Keratinocyte (primary cell): ENCODE measurements around the gene TMCO4. TPM values are rescaled to one million over a fixed set of nuclear protein-coding genes. Genes with fewer than 3 reads are reported as not detected.

ENCODE experiments used
- DNase-seq: peaks from one replicate; pipeline ENCODE4 v3.0.0-alpha.2; 2011; ENCODE audit warnings: low read depth, missing footprints, low spot score
- FAIRE-seq: peaks from 2 replicates; lab custom pipeline; 2011; peaks lifted over from hg19 to GRCh38; lab: Jason Lieb, UNC
- H2AFZ ChIP-seq: 2 replicates; pipeline ENCODE4 v1.6.0; 2012; ENCODE audit warnings: low read length, control low read depth, inconsistent platforms; ENCODE audit not compliant: control insufficient read depth
- H3K27ac ChIP-seq: 2 replicates; pipeline ENCODE4 v1.5.1; 2011; ENCODE audit warnings: low read length; ENCODE audit not compliant: control insufficient read depth, insufficient read depth
- H3K27me3 ChIP-seq: 3 replicates; pipeline ENCODE4 v1.6.0; 2011; ENCODE audit warnings: low read length; ENCODE audit not compliant: control insufficient read depth, insufficient read depth; ENCODE audit errors: extremely low read depth
- H3K36me3 ChIP-seq, 2 experiments: 2 replicates in 1 of 2; 3 replicates in 1 of 2; pipeline ENCODE4 v1.5.1; 2011; ENCODE audit warnings: low read length in 2 of 2, mild to moderate bottlenecking in 1 of 2; ENCODE audit not compliant: control insufficient read depth in 2 of 2, insufficient read depth in 2 of 2; ENCODE audit errors: extremely low read depth in 1 of 2
- H3K4me1 ChIP-seq: 3 replicates; pipeline ENCODE4 v1.5.1; 2011; ENCODE audit warnings: low read length; ENCODE audit not compliant: control insufficient read depth, insufficient read depth; ENCODE audit errors: extremely low read depth
- H3K4me2 ChIP-seq: 3 replicates; pipeline ENCODE4 v1.6.0; 2011; ENCODE audit warnings: low read depth, low read length; ENCODE audit not compliant: control insufficient read depth, insufficient read depth; ENCODE audit errors: extremely low read depth
- H3K4me3 ChIP-seq, 3 experiments: fragments of 200-600 bp in 1 of 3; sonication (generic) in 1 of 3; 2 replicates in 2 of 3; 3 replicates in 1 of 3; pipeline ENCODE4 v1.5.1; 2011 to 2016; ENCODE audit warnings: low read length in 3 of 3, mild to moderate bottlenecking in 3 of 3, control low read depth in 2 of 3, inconsistent platforms in 1 of 3, low read depth in 1 of 3, mixed read lengths in 1 of 3, mixed run types in 1 of 3, moderate library complexity in 1 of 3; ENCODE audit not compliant: control insufficient read depth in 2 of 3, insufficient read depth in 2 of 3; ENCODE audit errors: extremely low read depth in 1 of 3
- H3K79me2 ChIP-seq: 2 replicates; pipeline ENCODE4 v1.6.0; 2012; ENCODE audit warnings: low read length; ENCODE audit not compliant: control insufficient read depth, insufficient read depth
- H3K9ac ChIP-seq: 3 replicates; pipeline ENCODE4 v1.6.0; 2011; ENCODE audit warnings: low read length; ENCODE audit not compliant: control insufficient read depth, insufficient read depth; ENCODE audit errors: extremely low read depth
- H3K9me1 ChIP-seq: 3 replicates; pipeline ENCODE4 v1.6.0; 2011; ENCODE audit warnings: low read length; ENCODE audit not compliant: control insufficient read depth, insufficient read depth; ENCODE audit errors: extremely low read depth
- H3K9me3 ChIP-seq: 2 replicates; pipeline ENCODE4 v1.5.1; 2012; ENCODE audit warnings: low read depth, low read length; ENCODE audit not compliant: control insufficient read depth
- H4K20me1 ChIP-seq: 3 replicates; pipeline ENCODE4 v1.6.0; 2011; ENCODE audit warnings: low read length; ENCODE audit not compliant: control insufficient read depth, insufficient read depth; ENCODE audit errors: extremely low read depth
- CTCF ChIP-seq, 3 experiments: IDR thresholded peaks in 1 of 3; conservative IDR thresholded peaks in 1 of 3; optimal IDR thresholded peaks in 1 of 3; 2 replicates in 2 of 3; 3 replicates in 1 of 3; pipeline versions ENCODE3 to v1.5.1; 2011; ENCODE audit warnings: low read length in 3 of 3, mild to moderate bottlenecking in 3 of 3, moderate library complexity in 2 of 3, control low read depth in 1 of 3, inconsistent platforms in 1 of 3; ENCODE audit not compliant: insufficient read depth in 2 of 3; ENCODE audit errors: extremely low read depth in 1 of 3
- EZH2 ChIP-seq: IDR thresholded peaks from one replicate; pipeline ENCODE4 v1.6.1; 2012; ENCODE audit warnings: inconsistent platforms, mild to moderate bottlenecking, low read length, moderate library complexity
- dilution Hi-C: fragments of 300-500 bp; cut with MboI; formaldehyde crosslinking; loops from one replicate; pipeline ENCODE4 v1.7.0; 2020; ENCODE audit warnings: low sequenced_read_pairs; ENCODE audit not compliant: extremely low pct_ligation_motif_present
- polyA plus RNA-seq, 5 experiments: library from polyadenylated mRNA; depleted of rRNA in 3 of 5; stranded (reverse) in 3 of 5; stranded (forward) in 1 of 5; unstranded in 1 of 5; fragments of >200 nt; gene quantifications; 1 replicate in 1 of 5; 2 replicates in 3 of 5; 3 replicates in 1 of 5; pipeline versions ENCODE4 v1.2.1 to v1.2.3, GENCODE V29; 2011 to 2012; ENCODE audit warnings: missing spikeins in 2 of 5, low read depth in 1 of 5, low replicate concordance in 1 of 5

The TMCO4 gene
- polyA plus RNA-seq, 1 donor (not counting 4 experiments of a cell fraction or from before 2014, with no cell fraction given), result 1.2 TPM

GRCh38 chr1:19680644-19681043 lies 119.1 kb downstream of the TMCO4 start:
- H3K79me2 ChIP-seq, result no peaks in the 10 kb centered on the region
- no peaks in the 10 kb centered on the region for H3K9me1 ChIP-seq
- no peak overlapping the region for H2AFZ ChIP-seq
- H4K20me1 ChIP-seq, result no peaks in the 10 kb centered on the region
- no peaks in the 10 kb centered on the region for H3K9me3 ChIP-seq
- no peaks in the 10 kb centered on the region for H3K4me1 ChIP-seq
- H3K27me3 ChIP-seq, result peaks cover 7% of the 10 kb centered on the region
- H3K4me2 ChIP-seq, result no peak overlapping the region
- dilution Hi-C loops, result no loop called here
- H3K9ac ChIP-seq, result no peak overlapping the region
- H3K36me3 ChIP-seq, result no peaks in the 10 kb centered on the region
- H3K4me3 ChIP-seq, result no peak overlapping the region
- no peak for DNase-seq
- H3K27ac ChIP-seq, result no peak overlapping the region
- no peak for FAIRE-seq
- TF ChIP-seq EZH2 (no peak), CTCF (optimal IDR thresholded peaks at IDR 0.05 in 1 of 3, IDR thresholded peaks at IDR 0.05 in 1 of 3, conservative IDR thresholded peaks at IDR 0.05 in 1 of 3; ENCODE audit: extremely low read depth in 1 of 3, insufficient read depth in 2 of 3, low read length in 3 of 3) (no peak)

GRCh38 chr1:19679691-19680090 lies 120.0 kb downstream of the TMCO4 start:
- Histone ChIP-seq H3K4me3 (no peak overlapping the region), H3K9me3 (no peaks in the 10 kb centered on the region), H3K4me1 (no peaks in the 10 kb centered on the region), H3K27me3 (peaks cover 7% of the 10 kb centered on the region), H2AFZ (no peak overlapping the region), H3K4me2 (no peak overlapping the region), H3K9ac (no peak overlapping the region), H3K9me1 (no peaks in the 10 kb centered on the region), H3K36me3 (no peaks in the 10 kb centered on the region), H4K20me1 (no peaks in the 10 kb centered on the region), H3K79me2 (no peaks in the 10 kb centered on the region), H3K27ac (no peak overlapping the region)
- DNase-seq, result no peak
- dilution Hi-C loops, result no loop called here
- FAIRE-seq, result no peak
- TF ChIP-seq EZH2, result no peak
- TF ChIP-seq CTCF (optimal IDR thresholded peaks at IDR 0.05 in 1 of 3, IDR thresholded peaks at IDR 0.05 in 1 of 3, conservative IDR thresholded peaks at IDR 0.05 in 1 of 3; ENCODE audit: extremely low read depth in 1 of 3, insufficient read depth in 2 of 3, low read length in 3 of 3), result no peak
